ENCODE results near the gene FAR2. TPM values are rescaled to one million over a fixed set of nuclear protein-coding genes. Genes with fewer than 3 reads are reported as not detected.
"Not testable (repeated sequence)": the region's sequence is repeated elsewhere in the genome, so short reads cannot be mapped to it uniquely, and the experiment has no call there.

Gene FAR2
- total RNA-seq, 1 donor from 2014 or later, result 15.9 TPM

GRCh38 chr12:29167445-29167844 is 18.4 kb downstream of the FAR2 start:
- Mint-ChIP-seq H3K4me1 (ENCODE audit: unreplicated experiment) (no peaks in the 10 kb centered on the region), H3K4me3 (no peak overlapping the region), H3K9me3 (no peaks in the 10 kb centered on the region), H3K27ac (no peak overlapping the region), H3K27me3 (no peaks in the 10 kb centered on the region), H3K36me3 (peaks cover 20% of the 10 kb centered on the region)
- DNase-seq (ENCODE audit: extremely low spot score, unreplicated experiment), result no peak
- TF ChIP-seq, protein P1, sequence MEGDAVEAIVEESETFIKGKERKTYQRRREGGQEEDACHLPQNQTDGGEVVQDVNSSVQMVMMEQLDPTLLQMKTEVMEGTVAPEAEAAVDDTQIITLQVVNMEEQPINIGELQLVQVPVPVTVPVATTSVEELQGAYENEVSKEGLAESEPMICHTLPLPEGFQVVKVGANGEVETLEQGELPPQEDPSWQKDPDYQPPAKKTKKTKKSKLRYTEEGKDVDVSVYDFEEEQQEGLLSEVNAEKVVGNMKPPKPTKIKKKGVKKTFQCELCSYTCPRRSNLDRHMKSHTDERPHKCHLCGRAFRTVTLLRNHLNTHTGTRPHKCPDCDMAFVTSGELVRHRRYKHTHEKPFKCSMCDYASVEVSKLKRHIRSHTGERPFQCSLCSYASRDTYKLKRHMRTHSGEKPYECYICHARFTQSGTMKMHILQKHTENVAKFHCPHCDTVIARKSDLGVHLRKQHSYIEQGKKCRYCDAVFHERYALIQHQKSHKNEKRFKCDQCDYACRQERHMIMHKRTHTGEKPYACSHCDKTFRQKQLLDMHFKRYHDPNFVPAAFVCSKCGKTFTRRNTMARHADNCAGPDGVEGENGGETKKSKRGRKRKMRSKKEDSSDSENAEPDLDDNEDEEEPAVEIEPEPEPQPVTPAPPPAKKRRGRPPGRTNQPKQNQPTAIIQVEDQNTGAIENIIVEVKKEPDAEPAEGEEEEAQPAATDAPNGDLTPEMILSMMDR (conservative IDR thresholded peaks at IDR 0.05), result no peak

GRCh38 chr12:29167988-29168387 is 18.9 kb downstream of the FAR2 start:
- Mint-ChIP-seq H3K27me3 (no peaks in the 10 kb centered on the region), H3K4me1 (ENCODE audit: unreplicated experiment) (no peaks in the 10 kb centered on the region), H3K4me3 (no peak overlapping the region), H3K27ac (no peak overlapping the region), H3K36me3 (peaks cover 23% of the 10 kb centered on the region), H3K9me3 (peaks cover 1% of the 10 kb centered on the region)
- DNase-seq (ENCODE audit: extremely low spot score, unreplicated experiment), result no peak
- TF ChIP-seq, protein P1 (conservative IDR thresholded peaks at IDR 0.05), result no peak

GRCh38 chr12:29169978-29170377 is 20.9 kb downstream of the FAR2 start:
- H3K36me3 Mint-ChIP-seq, result peaks cover 26% of the 10 kb centered on the region
- H3K27me3 Mint-ChIP-seq; DNase-seq (ENCODE audit: extremely low spot score, unreplicated experiment); H3K9me3 Mint-ChIP-seq; H3K27ac Mint-ChIP-seq; H3K4me3 Mint-ChIP-seq; H3K4me1 Mint-ChIP-seq (ENCODE audit: unreplicated experiment): not testable (repeated sequence)

DNA sequence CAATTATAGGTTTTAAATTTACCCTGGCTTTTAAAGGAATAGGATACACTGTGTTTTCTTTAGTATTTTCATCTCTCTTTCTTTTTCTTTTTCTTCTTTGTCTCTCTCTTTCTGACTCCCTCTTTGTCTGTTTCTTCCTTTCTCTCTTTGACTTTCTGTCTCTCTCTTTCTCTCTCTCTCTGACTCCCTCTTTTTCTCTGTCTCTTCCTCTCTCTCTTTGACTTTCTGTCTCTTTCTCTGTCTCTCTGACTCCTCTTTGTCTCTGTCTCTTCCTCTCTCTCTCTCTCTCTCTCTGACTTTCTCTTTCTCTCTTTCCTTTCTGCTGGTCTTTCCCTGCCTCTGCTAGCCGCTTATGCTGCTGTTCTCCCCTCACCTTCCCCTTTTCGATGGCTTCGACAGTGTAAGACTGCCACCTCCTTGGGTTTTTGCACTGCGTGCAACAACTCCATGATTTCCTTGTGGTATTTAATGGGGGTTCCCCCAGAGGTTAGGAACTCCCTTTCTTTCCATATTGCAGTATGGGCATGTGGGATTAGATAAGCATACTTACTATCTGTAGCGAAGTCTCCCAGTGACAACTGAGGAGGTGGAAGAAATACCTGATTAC is 21.5 kb downstream of the FAR2 start:
- H3K27ac Mint-ChIP-seq, result not testable (repeated sequence)
- H3K36me3 Mint-ChIP-seq, result peaks cover 29% of the 10 kb centered on the region

DNA sequence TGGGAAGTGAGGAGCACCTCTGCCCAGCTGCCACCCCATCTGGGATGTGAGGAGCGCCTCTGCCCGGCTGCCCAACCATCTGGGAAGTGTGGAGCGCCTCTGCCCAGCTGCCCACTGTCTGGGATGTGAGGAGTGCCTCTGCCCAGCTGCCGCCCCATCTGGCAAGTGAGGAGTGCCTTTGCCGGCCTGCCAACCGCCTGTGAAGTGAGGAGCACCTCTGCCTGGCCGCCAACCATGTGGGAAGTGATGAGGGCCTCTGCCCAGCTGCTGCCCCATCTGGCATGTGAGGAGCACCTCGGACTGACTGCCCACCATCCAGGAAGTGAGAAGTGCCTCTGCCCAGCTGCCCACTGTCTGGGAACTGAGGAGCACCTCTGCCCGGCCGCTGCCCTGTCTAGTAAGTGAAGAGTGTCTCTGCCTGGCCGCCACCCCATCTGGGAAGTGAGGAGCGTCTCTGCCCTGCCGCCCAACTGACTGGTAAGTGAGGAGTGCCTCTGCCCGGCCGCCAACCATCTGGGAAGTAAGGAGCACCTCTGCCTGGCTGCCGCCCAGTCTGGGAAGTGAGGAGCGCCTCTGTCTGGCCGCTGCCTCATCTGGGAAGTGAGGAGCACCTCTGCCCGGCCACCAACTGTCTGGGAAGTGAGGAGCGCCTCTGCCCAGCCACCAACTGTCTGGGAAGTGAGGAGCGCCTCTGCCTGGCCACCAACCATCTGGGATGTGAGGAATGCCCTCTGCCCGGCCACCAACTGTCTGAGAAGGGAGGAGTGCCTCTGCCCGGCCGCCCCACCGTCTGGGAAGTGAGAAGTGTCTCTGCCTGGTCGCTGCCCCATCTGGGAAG is 22.6 kb downstream of the FAR2 start:
- H3K36me3 Mint-ChIP-seq, result peaks cover 31% of the 10 kb centered on the region
- H3K4me1 Mint-ChIP-seq (ENCODE audit: unreplicated experiment), result no peaks in the 10 kb centered on the region
- TF ChIP-seq, protein P1 (conservative IDR thresholded peaks at IDR 0.05), result no peak
- no peak for DNase-seq (ENCODE audit: extremely low spot score, unreplicated experiment)
- no peak overlapping the region for H3K27ac Mint-ChIP-seq
- H3K27me3 Mint-ChIP-seq, result no peaks in the 10 kb centered on the region
- H3K9me3 Mint-ChIP-seq, result peaks cover 9% of the 10 kb centered on the region
- no peak overlapping the region for H3K4me3 Mint-ChIP-seq

More for the DNA sequence above, 21.5 kb downstream of the FAR2 start:
- H3K4me3 Mint-ChIP-seq; H3K9me3 Mint-ChIP-seq; H3K4me1 Mint-ChIP-seq (ENCODE audit: unreplicated experiment); DNase-seq (ENCODE audit: extremely low spot score, unreplicated experiment); H3K27me3 Mint-ChIP-seq: not testable (repeated sequence)

GRCh38 chr12:29176941-29177340 is 27.9 kb downstream of the FAR2 start:
- Mint-ChIP-seq H3K27ac (no peak overlapping the region), H3K27me3 (no peaks in the 10 kb centered on the region), H3K4me1 (ENCODE audit: unreplicated experiment) (no peaks in the 10 kb centered on the region), H3K9me3 (peaks cover 9% of the 10 kb centered on the region), H3K36me3 (peaks cover 30% of the 10 kb centered on the region), H3K4me3 (no peak overlapping the region)
- TF ChIP-seq, protein P1 (conservative IDR thresholded peaks at IDR 0.05), result no peak
- no peak for DNase-seq (ENCODE audit: extremely low spot score, unreplicated experiment)

DNA sequence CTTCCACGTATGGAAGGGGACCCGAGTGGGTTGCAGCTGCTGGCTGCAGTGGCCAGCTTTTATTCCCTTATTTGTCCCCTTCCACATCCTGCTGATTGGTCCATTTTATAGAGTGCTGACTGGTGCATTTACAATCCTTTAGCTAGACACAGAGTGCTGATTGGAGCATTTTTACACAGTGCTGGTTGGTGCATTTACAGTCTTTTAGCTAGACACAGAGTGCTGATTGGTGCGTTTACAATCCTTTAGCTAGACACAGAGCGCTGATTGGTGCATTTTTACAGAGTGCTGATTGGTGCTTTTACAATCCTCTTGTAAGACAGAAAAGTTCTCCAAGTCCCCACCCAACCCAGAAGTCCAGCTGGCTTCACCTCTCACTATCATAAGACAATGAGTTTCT is 33.2 kb downstream of the FAR2 start:
- H3K27me3 Mint-ChIP-seq; H3K4me1 Mint-ChIP-seq (ENCODE audit: unreplicated experiment): not testable (repeated sequence)

More for the DNA sequence above, 33.2 kb downstream of the FAR2 start:
- H3K9me3 Mint-ChIP-seq; H3K4me3 Mint-ChIP-seq; DNase-seq (ENCODE audit: extremely low spot score, unreplicated experiment); H3K27ac Mint-ChIP-seq: not testable (repeated sequence)
- H3K36me3 Mint-ChIP-seq, result peaks cover 20% of the 10 kb centered on the region

Data from type B pancreatic cell (in vitro differentiated cells).